HepG2 (cell line): ENCODE data around the gene STARD10. TPM values are rescaled to one million over a fixed set of nuclear protein-coding genes. Genes with fewer than 3 reads are reported as not detected.

Source experiments
- AKNA ChIP-seq: sonication (generic); formaldehyde crosslinking; IDR thresholded peaks from 2 replicates; pipeline ENCODE4 v1.4.0; 2020; ENCODE audit warnings: missing genetic modification reagents, borderline replicate concordance
- BRF2 ChIP-seq: sonication (generic); formaldehyde crosslinking; IDR thresholded peaks from 2 replicates; pipeline ENCODE4 v1.8.1; 2022; ENCODE audit warnings: mild to moderate bottlenecking, missing genetic modification reagents
- CHD2 ChIP-seq: IDR thresholded peaks from 2 replicates; pipeline ENCODE4 v1.6.1; 2011; ENCODE audit warnings: low read depth, low read length, improper control_type of control experiment
- HOMEZ ChIP-seq: IDR thresholded peaks from 2 replicates; pipeline ENCODE4 v1.6.1; 2016; ENCODE audit warnings: low read depth
- KLF9 ChIP-seq: IDR thresholded peaks from 2 replicates; pipeline ENCODE4 v1.6.1; 2016; ENCODE audit warnings: low read depth
- REL ChIP-seq: sonication (generic); formaldehyde crosslinking; conservative IDR thresholded peaks from 2 replicates; pipeline ENCODE4 v1.8.0; 2022; ENCODE audit warnings: mild to moderate bottlenecking, missing genetic modification reagents, moderate library complexity
- SNRNP70 ChIP-seq: fragments of 200-400 bp; formaldehyde crosslinking; IDR thresholded peaks from 2 replicates; pipeline ENCODE4 v1.6.1; 2017; ENCODE audit warnings: mild to moderate bottlenecking, low read depth, low read length, moderate library complexity
- SP1 ChIP-seq, 2 experiments: fragments of 450-650 bp in 1 of 2; sonication (generic) in 1 of 2; formaldehyde crosslinking in 1 of 2; IDR thresholded peaks; 2 replicates each; pipeline versions ENCODE4 v1.4.0 to v1.6.1; 2016 to 2020; ENCODE audit warnings: missing genetic modification reagents in 1 of 2
- STAT5B ChIP-seq: sonication (generic); formaldehyde crosslinking; IDR thresholded peaks from 2 replicates; pipeline ENCODE4 v1.4.0; 2020; ENCODE audit warnings: missing genetic modification reagents
- ZFP41 ChIP-seq: sonication (generic); formaldehyde crosslinking; IDR thresholded peaks from 2 replicates; pipeline ENCODE4 v1.4.0; 2020; ENCODE audit warnings: mild to moderate bottlenecking, missing genetic modification reagents, borderline replicate concordance
- ZNF138 ChIP-seq: sonication (generic); formaldehyde crosslinking; IDR thresholded peaks from 2 replicates; pipeline ENCODE4 v1.5.0; 2020; ENCODE audit warnings: mild to moderate bottlenecking, low read depth, missing genetic modification reagents
- ZNF746 ChIP-seq: sonication (generic); formaldehyde crosslinking; IDR thresholded peaks from 2 replicates; pipeline ENCODE4 v1.8.0; 2022; ENCODE audit warnings: mild to moderate bottlenecking, missing genetic modification reagents
- ZSCAN29 ChIP-seq: sonication (generic); formaldehyde crosslinking; conservative IDR thresholded peaks from 2 replicates; pipeline ENCODE4 v1.4.0; 2020; ENCODE audit warnings: mild to moderate bottlenecking, missing genetic modification reagents
- polyA plus RNA-seq, 8 experiments: library from polyadenylated mRNA; depleted of rRNA in 3 of 8; stranded (reverse) in 7 of 8; unstranded in 1 of 8; fragments of >200 nt; fragmentation: Illumina TruSeq in 4 of 8; extraction: Trizol in 4 of 8; gene quantifications; 2 replicates each; pipeline versions ENCODE4 v1.2.1 to v1.2.3, GENCODE V29; 2011 to 2016; ENCODE audit warnings: low read depth in 4 of 8, missing spikeins in 1 of 8, mixed read lengths in 1 of 8; ENCODE audit not compliant: insufficient read depth in 1 of 8
- total RNA-seq, 5 experiments: library from RNA; depleted of rRNA; stranded (reverse); fragments of >200 nt; fragmentation: Illumina TruSeq; extraction: Trizol; gene quantifications; 2 replicates each; pipeline ENCODE4 v1.2.3, GENCODE V29; 2016; ENCODE audit warnings: low read depth in 1 of 5
- TF ChIP-seq, protein P1 (sequence below): sonication (generic); formaldehyde crosslinking; IDR thresholded peaks from 2 replicates; pipeline ENCODE4 v1.4.0; 2020; ENCODE audit warnings: missing genetic modification reagents, borderline replicate concordance
- TF ChIP-seq, protein P2 (sequence below): sonication (generic); formaldehyde crosslinking; IDR thresholded peaks from 2 replicates; pipeline ENCODE4 v1.5.0; 2020; ENCODE audit warnings: mild to moderate bottlenecking, low read depth, missing genetic modification reagents, borderline replicate concordance

Gene STARD10
- total and polyA plus RNA-seq, 2 of the 13 experiments (the other 11 are each of a cell fraction or from before 2014, with no cell fraction given): 260 to 341 TPM

DNA sequence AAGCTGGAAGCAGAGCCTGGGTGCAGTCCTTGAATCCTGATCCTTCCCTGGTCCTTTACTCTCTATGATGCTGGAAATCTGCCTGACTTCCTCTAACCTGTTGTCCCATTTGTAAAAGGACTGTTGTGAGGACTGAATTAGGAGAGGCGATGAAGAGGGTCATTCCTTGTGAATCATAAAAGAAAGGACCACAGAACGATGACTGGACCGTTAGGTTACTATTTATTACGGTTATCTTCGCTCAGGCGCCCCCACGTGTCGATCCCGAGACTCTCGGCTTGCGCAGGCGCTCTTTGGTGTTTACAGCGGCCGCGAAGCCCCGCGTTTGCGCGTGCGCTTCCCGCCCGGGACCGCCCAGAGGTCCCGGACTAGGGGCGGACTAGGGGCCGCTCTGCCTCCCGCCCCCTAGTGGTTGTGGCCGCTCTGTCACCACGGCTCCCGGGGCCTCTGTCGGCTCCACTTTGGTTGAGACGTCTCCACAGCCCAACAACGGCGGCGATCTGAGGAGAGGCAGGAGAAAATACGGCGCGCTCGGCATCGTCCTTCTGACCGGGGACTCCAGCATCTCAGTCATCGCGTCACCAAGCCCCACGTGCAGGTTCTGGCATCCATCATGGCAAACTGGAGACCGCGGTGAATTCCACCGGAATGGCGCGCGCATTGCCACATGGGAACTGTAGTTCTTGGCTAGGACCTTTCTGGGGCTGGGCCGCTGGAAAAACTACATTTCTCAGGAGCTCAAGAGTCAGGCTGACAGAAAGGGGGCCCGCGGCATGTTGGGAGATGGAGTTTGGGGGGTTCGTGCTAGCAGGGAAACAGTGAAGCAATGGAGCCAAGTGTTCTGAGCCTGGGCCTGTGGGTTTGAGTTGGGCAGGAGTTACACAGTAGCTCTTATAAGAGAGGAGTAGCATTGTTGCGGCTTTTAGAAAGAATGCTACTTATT, at the start of gene STARD10 (continued):
- TF ChIP-seq ZNF138 (CRISPR knock-in tag) (0 out of 2 replicates have a peak, but pooled peaks have one; percentile 82), SP1 (IDR thresholded peaks at IDR 0.05) (no peak), SP1 (CRISPR knock-in tag; IDR thresholded peaks at IDR 0.05) (peak; percentile 71), ZFP41 (CRISPR knock-in tag) (no peak), ZNF746 (no peak), CHD2 (0 out of 2 replicates have a peak, but pooled peaks have one; percentile 60), STAT5B (no peak), REL (no peak), ZSCAN29 (CRISPR knock-in tag) (0 out of 2 replicates have a peak, but pooled peaks have one; percentile 32), KLF9 (CRISPR knock-in tag) (no peak), BRF2 (CRISPR knock-in tag) (no peak), HOMEZ (CRISPR knock-in tag) (no peak), AKNA (CRISPR knock-in tag) (no peak), SNRNP70 (no peak)
- TF ChIP-seq, protein P1, sequence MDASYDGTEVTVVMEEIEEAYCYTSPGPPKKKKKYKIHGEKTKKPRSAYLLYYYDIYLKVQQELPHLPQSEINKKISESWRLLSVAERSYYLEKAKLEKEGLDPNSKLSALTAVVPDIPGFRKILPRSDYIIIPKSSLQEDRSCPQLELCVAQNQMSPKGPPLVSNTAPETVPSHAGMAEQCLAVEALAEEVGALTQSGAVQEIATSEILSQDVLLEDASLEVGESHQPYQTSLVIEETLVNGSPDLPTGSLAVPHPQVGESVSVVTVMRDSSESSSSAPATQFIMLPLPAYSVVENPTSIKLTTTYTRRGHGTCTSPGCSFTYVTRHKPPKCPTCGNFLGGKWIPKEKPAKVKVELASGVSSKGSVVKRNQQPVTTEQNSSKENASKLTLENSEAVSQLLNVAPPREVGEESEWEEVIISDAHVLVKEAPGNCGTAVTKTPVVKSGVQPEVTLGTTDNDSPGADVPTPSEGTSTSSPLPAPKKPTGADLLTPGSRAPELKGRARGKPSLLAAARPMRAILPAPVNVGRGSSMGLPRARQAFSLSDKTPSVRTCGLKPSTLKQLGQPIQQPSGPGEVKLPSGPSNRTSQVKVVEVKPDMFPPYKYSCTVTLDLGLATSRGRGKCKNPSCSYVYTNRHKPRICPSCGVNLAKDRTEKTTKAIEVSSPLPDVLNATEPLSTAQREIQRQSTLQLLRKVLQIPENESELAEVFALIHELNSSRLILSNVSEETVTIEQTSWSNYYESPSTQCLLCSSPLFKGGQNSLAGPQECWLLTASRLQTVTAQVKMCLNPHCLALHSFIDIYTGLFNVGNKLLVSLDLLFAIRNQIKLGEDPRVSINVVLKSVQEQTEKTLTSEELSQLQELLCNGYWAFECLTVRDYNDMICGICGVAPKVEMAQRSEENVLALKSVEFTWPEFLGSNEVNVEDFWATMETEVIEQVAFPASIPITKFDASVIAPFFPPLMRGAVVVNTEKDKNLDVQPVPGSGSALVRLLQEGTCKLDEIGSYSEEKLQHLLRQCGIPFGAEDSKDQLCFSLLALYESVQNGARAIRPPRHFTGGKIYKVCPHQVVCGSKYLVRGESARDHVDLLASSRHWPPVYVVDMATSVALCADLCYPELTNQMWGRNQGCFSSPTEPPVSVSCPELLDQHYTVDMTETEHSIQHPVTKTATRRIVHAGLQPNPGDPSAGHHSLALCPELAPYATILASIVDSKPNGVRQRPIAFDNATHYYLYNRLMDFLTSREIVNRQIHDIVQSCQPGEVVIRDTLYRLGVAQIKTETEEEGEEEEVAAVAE (CRISPR knock-in tag): peak; percentile 21; the same call in 1 of the 2 replicates
- TF ChIP-seq, protein P2, sequence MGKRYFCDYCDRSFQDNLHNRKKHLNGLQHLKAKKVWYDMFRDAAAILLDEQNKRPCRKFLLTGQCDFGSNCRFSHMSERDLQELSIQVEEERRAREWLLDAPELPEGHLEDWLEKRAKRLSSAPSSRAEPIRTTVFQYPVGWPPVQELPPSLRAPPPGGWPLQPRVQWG (CRISPR knock-in tag): no peak
